ACC112 (cell line): ENCODE results near the gene GRIN3B.
"Not testable (repeated sequence)": the region's sequence is repeated elsewhere in the genome, so short reads cannot be mapped to it uniquely, and the experiment has no call there.

Experiments
- H2AFZ ChIP-seq: fragments of 200-600 bp; sonication (generic); one replicate; pipeline ENCODE4 v1.6.0; 2017; ENCODE audit warnings: antibody characterized with exemption, low read length; ENCODE audit not compliant: unreplicated experiment
- H3K27ac ChIP-seq: fragments of 200-600 bp; sonication (generic); 2 replicates; pipeline ENCODE4 v1.5.1; 2014; ENCODE audit warnings: low read depth, mild to moderate bottlenecking, antibody characterized with exemption, low read length, moderate library complexity
- H3K27me3 ChIP-seq: fragments of 200-600 bp; sonication (generic); 2 replicates; pipeline ENCODE4 v1.6.1; 2014; ENCODE audit warnings: mild to moderate bottlenecking, antibody characterized with exemption, low read length, moderate library complexity, mixed read lengths; ENCODE audit not compliant: insufficient read depth
- H3K36me3 ChIP-seq: fragments of 200-600 bp; sonication (generic); 2 replicates; pipeline ENCODE4 v1.6.1; 2016; ENCODE audit warnings: mild to moderate bottlenecking, antibody characterized with exemption, low read length, moderate library complexity, mixed read lengths; ENCODE audit not compliant: insufficient read depth
- H3K4me1 ChIP-seq: fragments of 200-600 bp; sonication (generic); one replicate; pipeline ENCODE4 v1.6.1; 2016; ENCODE audit warnings: low read length, mixed read lengths; ENCODE audit not compliant: insufficient read depth, unreplicated experiment, control insufficient read depth
- H3K4me3 ChIP-seq: fragments of 200-600 bp; sonication (generic); 2 replicates; pipeline ENCODE4 v1.5.1; 2014; ENCODE audit warnings: mild to moderate bottlenecking, low read depth, low read length
- H3K79me2 ChIP-seq: fragments of 200-600 bp; sonication (generic); one replicate; pipeline ENCODE4 v1.6.0; 2016; ENCODE audit warnings: low read length; ENCODE audit not compliant: control insufficient read depth, unreplicated experiment, insufficient read depth

The GRIN3B gene

GRCh38 chr19:1017906-1018305 lies 17.7 kb downstream of the GRIN3B start:
- H3K27me3 ChIP-seq, result no peaks in the 10 kb centered on the region
- peaks cover 27% of the 10 kb centered on the region for H3K4me1 ChIP-seq
- H3K79me2 ChIP-seq, result peaks cover 74% of the 10 kb centered on the region
- H2AFZ ChIP-seq, result no peak overlapping the region
- no peak overlapping the region for H3K4me3 ChIP-seq
- H3K36me3 ChIP-seq, result no peaks in the 10 kb centered on the region
- H3K27ac ChIP-seq, result no peak overlapping the region

- H3K79me2 ChIP-seq, result peaks cover 74% of the 10 kb centered on the region
- no peak overlapping the region for H3K27ac ChIP-seq
- no peaks in the 10 kb centered on the region for H3K27me3 ChIP-seq
- no peaks in the 10 kb centered on the region for H3K36me3 ChIP-seq
- H3K4me1 ChIP-seq, result peaks cover 27% of the 10 kb centered on the region
- H2AFZ ChIP-seq, result no peak overlapping the region
- H3K4me3 ChIP-seq, result peak overlapping the region; percentile 25; the same call in 1 of the 2 replicates
Measured at GRCh38 chr19:1018393-1018792, 18.2 kb downstream of the GRIN3B start.

GRCh38 chr19:1018932-1019615 lies 18.9 kb downstream of the GRIN3B start:
- no peak overlapping the region for H2AFZ ChIP-seq
- no peaks in the 10 kb centered on the region for H3K27me3 ChIP-seq
- peak overlapping the region; percentile 91 for H3K4me3 ChIP-seq
- H3K36me3 ChIP-seq, result no peaks in the 10 kb centered on the region
- H3K79me2 ChIP-seq, result peaks cover 67% of the 10 kb centered on the region
- peaks cover 27% of the 10 kb centered on the region for H3K4me1 ChIP-seq
- H3K27ac ChIP-seq, result no peak overlapping the region

GRCh38 chr19:1019616-1019961 lies 19.4 kb downstream of the GRIN3B start:
- H3K36me3 ChIP-seq, result no peaks in the 10 kb centered on the region
- no peak overlapping the region for H2AFZ ChIP-seq
- H3K4me1 ChIP-seq, result peaks cover 27% of the 10 kb centered on the region
- H3K27ac ChIP-seq, result no peak overlapping the region
- no peaks in the 10 kb centered on the region for H3K27me3 ChIP-seq
- peak overlapping the region; percentile 91 for H3K4me3 ChIP-seq
- H3K79me2 ChIP-seq, result peaks cover 62% of the 10 kb centered on the region

- H3K36me3 ChIP-seq, result no peaks in the 10 kb centered on the region
- H3K27ac ChIP-seq, result peak overlapping the region; percentile 90; the same call in 1 of the 2 replicates
- no peaks in the 10 kb centered on the region for H3K27me3 ChIP-seq
- peaks cover 56% of the 10 kb centered on the region for H3K79me2 ChIP-seq
- H3K4me3 ChIP-seq, result peak overlapping the region; percentile 91
- H2AFZ ChIP-seq, result no peak overlapping the region
- peaks cover 27% of the 10 kb centered on the region for H3K4me1 ChIP-seq
Measured at GRCh38 chr19:1019980-1020867, 20.0 kb downstream of the GRIN3B start.

GRCh38 chr19:1020868-1021425 lies 20.7 kb downstream of the GRIN3B start, which contains the start of gene TMEM259:
TSS of gene TMEM259 (minus strand) at chr19:1021123. CDS start at chr19:1020996, 127 bp downstream.
- Histone ChIP-seq H3K79me2 (peaks cover 49% of the 10 kb centered on the region), H3K4me1 (peaks cover 27% of the 10 kb centered on the region), H3K36me3 (no peaks in the 10 kb centered on the region), H3K4me3 (peak within 1 kb of the TSS; percentile 91), H3K27me3 (no peaks in the 10 kb centered on the region), H2AFZ (no peak within 1 kb of the TSS), H3K27ac (peak within 1 kb of the TSS; percentile 90)

- H3K36me3 ChIP-seq, H3K27ac ChIP-seq, H2AFZ ChIP-seq, H3K4me1 ChIP-seq, H3K27me3 ChIP-seq, H3K4me3 ChIP-seq: not testable (repeated sequence)
- H3K79me2 ChIP-seq, result peaks cover 40% of the 10 kb centered on the region
Measured at GRCh38 chr19:1023883-1024188, 23.6 kb downstream of the GRIN3B start.

- not testable (repeated sequence) for H3K4me1 ChIP-seq, H2AFZ ChIP-seq, H3K4me3 ChIP-seq, H3K27ac ChIP-seq, H3K27me3 ChIP-seq, H3K36me3 ChIP-seq
- H3K79me2 ChIP-seq, result peaks cover 32% of the 10 kb centered on the region
Measured at GRCh38 chr19:1025080-1025479, 24.9 kb downstream of the GRIN3B start.

GRCh38 chr19:1025960-1026782 lies 26.0 kb downstream of the GRIN3B start, which contains the start of gene CNN2:
TSS of gene CNN2 (plus strand) at chr19:1026608. CDS start at chr19:1026662, 54 bp downstream.
- Histone ChIP-seq H3K27ac (peak within 1 kb of the TSS; percentile 59), H2AFZ (peak within 1 kb of the TSS; percentile 89), H3K27me3 (no peaks in the 10 kb centered on the region), H3K36me3 (no peaks in the 10 kb centered on the region), H3K79me2 (peaks cover 30% of the 10 kb centered on the region), H3K4me3 (peak within 1 kb of the TSS; percentile 84), H3K4me1 (peaks cover 5% of the 10 kb centered on the region)
